Activated naive CD4-positive, alpha-beta T cell treated with anti-CD3 and anti-CD28 coated beads, Interleukin-2, amount 50 U/mL, for 24 hours (primary cell): ENCODE results near the gene MXD1.

Source experiments
- H3K27ac Mint-ChIP-seq: one replicate; pipeline ENCODE4 v1.8.0; 2021; ENCODE audit warnings: mild to moderate bottlenecking, mixed read lengths
- H3K27me3 Mint-ChIP-seq: one replicate; pipeline ENCODE4 v1.8.0; 2021; ENCODE audit warnings: mixed read lengths
- H3K36me3 Mint-ChIP-seq: one replicate; pipeline ENCODE4 v1.8.0; 2021; ENCODE audit warnings: mixed read lengths
- H3K4me1 Mint-ChIP-seq: one replicate; pipeline ENCODE4 v1.8.0; 2021; ENCODE audit warnings: mixed read lengths
- H3K4me3 Mint-ChIP-seq: one replicate; pipeline ENCODE4 v1.8.0; 2021; ENCODE audit warnings: mild to moderate bottlenecking, mixed read lengths
- H3K9me3 Mint-ChIP-seq: one replicate; pipeline ENCODE4 v1.8.0; 2021; ENCODE audit warnings: mixed read lengths

Gene MXD1

GRCh38 chr2:69959425-69959824, 44.5 kb downstream of the MXD1 start:
- no peak overlapping the region for H3K4me3 Mint-ChIP-seq
- no peak overlapping the region for H3K27ac Mint-ChIP-seq
- H3K27me3 Mint-ChIP-seq = no peaks in the 10 kb centered on the region
- H3K4me1 Mint-ChIP-seq = peaks cover under 1% of the 10 kb centered on the region
- no peaks in the 10 kb centered on the region for H3K36me3 Mint-ChIP-seq
- no peaks in the 10 kb centered on the region for H3K9me3 Mint-ChIP-seq

DNA sequence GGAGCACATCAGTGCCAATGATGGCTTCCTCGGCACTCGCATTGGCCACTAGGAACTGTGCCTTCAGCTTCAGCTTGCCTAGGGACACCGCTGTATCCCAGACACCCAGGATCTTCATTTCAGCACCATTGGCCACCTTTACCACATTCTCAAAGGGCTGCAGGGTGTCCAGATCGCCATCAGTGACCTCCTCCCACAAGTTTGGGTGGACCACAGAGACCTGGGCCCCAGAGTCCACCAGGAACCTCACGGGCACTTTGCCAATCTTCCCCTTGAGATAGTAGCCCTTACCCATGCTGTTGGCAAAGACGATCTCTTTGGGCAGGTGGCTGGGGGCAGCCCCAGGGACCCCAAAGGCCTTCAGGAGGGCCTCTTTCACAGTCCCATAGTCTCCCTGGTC, 45.9 kb downstream of the MXD1 start:
- Mint-ChIP-seq H3K27ac (no peak overlapping the region), H3K27me3 (no peaks in the 10 kb centered on the region), H3K4me3 (no peak overlapping the region), H3K9me3 (no peaks in the 10 kb centered on the region), H3K36me3 (no peaks in the 10 kb centered on the region), H3K4me1 (peaks cover 5% of the 10 kb centered on the region)

DNA sequence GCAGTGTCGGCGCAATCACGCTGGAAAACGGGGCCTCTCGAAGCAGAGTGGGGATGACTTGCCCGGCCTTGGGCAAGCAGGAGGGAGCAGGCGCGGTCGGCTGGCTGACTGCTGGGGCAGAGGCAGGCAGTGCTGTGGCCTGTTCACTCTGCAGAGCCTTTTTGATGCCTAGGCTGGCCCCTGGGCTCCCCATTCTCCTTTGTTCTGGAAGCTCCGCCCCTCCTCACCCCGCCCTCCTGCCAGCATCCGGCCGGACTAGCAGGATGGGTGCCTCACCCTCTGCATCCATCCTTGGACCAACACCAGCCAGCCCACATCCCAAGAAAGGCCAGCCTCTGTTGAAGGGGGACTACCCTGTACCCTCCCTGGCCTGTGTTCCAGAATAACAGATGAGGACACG, 46.6 kb downstream of the MXD1 start, which contains the start of gene ASPRV1:
TSS of gene ASPRV1 (minus strand) at position 136 of the 400 bp plus-strand sequence. CDS start 195 bp downstream, outside the sequence.
- no peak within 1 kb of the TSS for H3K4me3 Mint-ChIP-seq
- no peaks in the 10 kb centered on the region for H3K9me3 Mint-ChIP-seq
- no peaks in the 10 kb centered on the region for H3K36me3 Mint-ChIP-seq
- no peaks in the 10 kb centered on the region for H3K27me3 Mint-ChIP-seq
- H3K4me1 Mint-ChIP-seq = peaks cover 5% of the 10 kb centered on the region
- H3K27ac Mint-ChIP-seq = no peak within 1 kb of the TSS

- no peaks in the 10 kb centered on the region for H3K9me3 Mint-ChIP-seq
- no peaks in the 10 kb centered on the region for H3K36me3 Mint-ChIP-seq
- no peak overlapping the region for H3K27ac Mint-ChIP-seq
- peaks cover 5% of the 10 kb centered on the region for H3K4me1 Mint-ChIP-seq
- H3K4me3 Mint-ChIP-seq = no peak overlapping the region
- H3K27me3 Mint-ChIP-seq = no peaks in the 10 kb centered on the region
These were observed 48.2 kb downstream of the MXD1 start for GRCh38 chr2:69962986-69963730.

GRCh38 chr2:69964353-69964841, 49.5 kb downstream of the MXD1 start:
- no peak overlapping the region for H3K4me3 Mint-ChIP-seq
- H3K27ac Mint-ChIP-seq = no peak overlapping the region

GRCh38 chr2:69965756-69966445, 51.0 kb downstream of the MXD1 start:
- no peak overlapping the region for H3K4me3 Mint-ChIP-seq

More at GRCh38 chr2:69964353-69964841, 49.5 kb downstream of the MXD1 start:
- H3K4me1 Mint-ChIP-seq = peaks cover 5% of the 10 kb centered on the region
- no peaks in the 10 kb centered on the region for H3K9me3 Mint-ChIP-seq
- H3K36me3 Mint-ChIP-seq = no peaks in the 10 kb centered on the region
- no peaks in the 10 kb centered on the region for H3K27me3 Mint-ChIP-seq

DNA sequence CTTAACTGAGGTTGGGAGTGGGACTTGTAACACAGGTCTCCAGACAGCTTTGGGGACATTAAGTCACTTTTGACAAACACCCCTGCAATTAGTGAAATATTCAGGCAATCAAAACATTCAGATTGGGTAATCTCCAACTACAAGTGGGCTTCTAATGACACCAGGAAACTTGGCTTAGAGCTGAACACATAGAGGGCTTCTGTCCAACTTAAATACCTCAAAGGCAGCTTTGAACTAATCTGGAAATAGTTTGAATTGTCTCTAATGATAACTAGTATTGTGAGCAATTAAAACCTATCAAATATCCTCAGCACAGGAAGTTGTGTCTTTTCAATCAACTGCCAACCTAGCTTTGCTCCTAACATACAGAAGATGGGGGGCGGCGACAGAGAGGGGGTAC, 51.6 kb downstream of the MXD1 start:
- Mint-ChIP-seq H3K9me3 (no peaks in the 10 kb centered on the region), H3K36me3 (no peaks in the 10 kb centered on the region), H3K27ac (no peak overlapping the region), H3K27me3 (no peaks in the 10 kb centered on the region), H3K4me3 (no peak overlapping the region), H3K4me1 (peaks cover 5% of the 10 kb centered on the region)

More at GRCh38 chr2:69965756-69966445, 51.0 kb downstream of the MXD1 start:
- no peaks in the 10 kb centered on the region for H3K9me3 Mint-ChIP-seq
- H3K4me1 Mint-ChIP-seq = peaks cover 5% of the 10 kb centered on the region
- H3K27me3 Mint-ChIP-seq = no peaks in the 10 kb centered on the region
- H3K27ac Mint-ChIP-seq = no peak overlapping the region
- no peaks in the 10 kb centered on the region for H3K36me3 Mint-ChIP-seq

GRCh38 chr2:69968609-69969008, 53.7 kb downstream of the MXD1 start:
- no peak overlapping the region for H3K4me3 Mint-ChIP-seq
- no peaks in the 10 kb centered on the region for H3K27me3 Mint-ChIP-seq
- H3K4me1 Mint-ChIP-seq = peaks cover 5% of the 10 kb centered on the region
- H3K27ac Mint-ChIP-seq = no peak overlapping the region
- no peaks in the 10 kb centered on the region for H3K9me3 Mint-ChIP-seq
- peaks cover 1% of the 10 kb centered on the region for H3K36me3 Mint-ChIP-seq

DNA sequence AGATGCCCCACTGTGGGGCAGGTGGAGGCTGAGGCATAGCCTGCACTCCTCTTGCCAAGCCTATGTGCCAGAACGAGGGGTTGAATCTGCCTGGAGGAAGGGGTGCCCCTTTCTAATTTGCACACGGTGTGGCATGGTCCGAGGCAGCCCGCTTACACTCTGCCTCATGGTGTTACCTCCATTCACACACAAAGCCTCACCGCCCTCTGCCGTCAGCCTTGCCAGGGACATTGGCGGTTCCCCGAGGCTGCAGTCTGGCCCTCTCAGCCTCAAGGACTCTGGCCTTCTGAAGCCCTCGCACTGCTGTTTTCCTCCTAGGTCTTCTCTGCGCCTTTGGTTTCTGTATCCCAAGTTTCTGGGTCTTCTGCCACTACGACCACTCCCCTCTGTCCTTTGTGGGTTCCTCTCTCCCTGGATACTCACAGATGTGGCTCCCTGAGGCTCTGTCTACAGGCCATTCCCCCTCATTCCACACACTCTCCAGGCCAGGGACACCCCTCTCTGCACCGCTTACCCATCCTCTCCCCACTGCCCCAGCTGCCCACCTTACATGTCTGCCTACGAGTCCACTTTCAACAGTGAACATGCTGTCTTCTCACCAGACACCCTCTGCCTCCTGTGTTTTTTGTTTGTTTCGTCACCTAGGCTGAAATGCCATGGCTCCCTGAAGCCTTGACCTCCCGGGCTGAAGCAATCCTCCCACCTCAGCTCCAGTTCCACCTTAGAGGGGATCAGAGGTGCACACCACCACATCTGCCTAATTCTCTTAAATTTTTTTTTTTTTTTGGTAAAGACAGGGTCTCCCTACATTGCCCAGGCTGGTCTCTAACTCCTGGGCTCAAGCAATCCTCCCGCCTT, 54.4 kb downstream of the MXD1 start:
- Mint-ChIP-seq H3K4me3 (no peak overlapping the region), H3K27ac (no peak overlapping the region), H3K4me1 (peaks cover 5% of the 10 kb centered on the region), H3K9me3 (no peaks in the 10 kb centered on the region), H3K36me3 (peaks cover 1% of the 10 kb centered on the region), H3K27me3 (no peaks in the 10 kb centered on the region)

- peaks cover 1% of the 10 kb centered on the region for H3K36me3 Mint-ChIP-seq
- no peak overlapping the region for H3K4me3 Mint-ChIP-seq
- H3K4me1 Mint-ChIP-seq = no peaks in the 10 kb centered on the region
- no peaks in the 10 kb centered on the region for H3K27me3 Mint-ChIP-seq
- no peak overlapping the region for H3K27ac Mint-ChIP-seq
- no peaks in the 10 kb centered on the region for H3K9me3 Mint-ChIP-seq
These were observed 55.1 kb downstream of the MXD1 start for GRCh38 chr2:69969991-69970390.

DNA sequence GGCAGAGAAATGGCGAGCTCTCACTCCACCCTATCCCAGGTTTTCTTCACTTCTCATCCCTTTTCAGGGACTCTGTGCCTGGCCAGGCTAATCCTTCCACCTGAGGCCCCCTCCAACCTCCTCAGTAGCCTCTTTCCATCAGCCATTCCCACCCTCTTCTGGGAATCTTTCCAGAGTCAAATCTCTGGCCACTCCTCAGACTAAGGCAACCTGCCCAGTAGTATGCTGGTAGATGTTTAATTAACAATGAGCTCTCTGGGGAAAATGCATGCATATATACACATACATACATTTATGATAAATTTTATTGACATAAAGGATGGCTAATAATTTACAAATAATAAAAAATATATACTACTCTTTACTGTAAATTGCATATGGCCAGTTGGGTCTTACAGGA, 57.9 kb downstream of the MXD1 start:
- peaks cover 1% of the 10 kb centered on the region for H3K36me3 Mint-ChIP-seq
- H3K27ac Mint-ChIP-seq = no peak overlapping the region
- H3K4me3 Mint-ChIP-seq = no peak overlapping the region
- peaks cover 12% of the 10 kb centered on the region for H3K4me1 Mint-ChIP-seq
- no peaks in the 10 kb centered on the region for H3K9me3 Mint-ChIP-seq
- no peaks in the 10 kb centered on the region for H3K27me3 Mint-ChIP-seq

DNA sequence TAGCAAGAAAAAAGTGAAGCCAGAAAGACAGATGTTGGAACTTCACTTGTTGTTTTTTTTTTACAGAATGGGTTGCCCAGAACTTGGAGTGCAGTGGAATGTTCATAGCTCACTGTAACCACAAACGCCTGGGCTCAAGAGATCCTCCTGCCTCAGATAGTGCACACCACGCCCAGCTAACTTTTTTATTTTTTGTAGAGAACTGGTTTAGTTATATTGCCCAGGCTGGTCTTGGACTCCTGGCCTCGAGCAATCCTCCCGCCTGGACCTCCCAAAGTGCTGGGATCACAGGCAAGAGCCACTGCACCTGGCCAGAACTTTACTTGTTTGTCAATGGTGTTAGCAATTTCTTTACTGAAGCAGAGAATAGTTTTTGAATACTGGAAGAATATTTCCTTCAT, 58.4 kb downstream of the MXD1 start:
- Mint-ChIP-seq H3K27me3 (no peaks in the 10 kb centered on the region), H3K4me1 (peaks cover 12% of the 10 kb centered on the region), H3K27ac (no peak overlapping the region), H3K36me3 (peaks cover 1% of the 10 kb centered on the region), H3K9me3 (no peaks in the 10 kb centered on the region), H3K4me3 (no peak overlapping the region)

DNA sequence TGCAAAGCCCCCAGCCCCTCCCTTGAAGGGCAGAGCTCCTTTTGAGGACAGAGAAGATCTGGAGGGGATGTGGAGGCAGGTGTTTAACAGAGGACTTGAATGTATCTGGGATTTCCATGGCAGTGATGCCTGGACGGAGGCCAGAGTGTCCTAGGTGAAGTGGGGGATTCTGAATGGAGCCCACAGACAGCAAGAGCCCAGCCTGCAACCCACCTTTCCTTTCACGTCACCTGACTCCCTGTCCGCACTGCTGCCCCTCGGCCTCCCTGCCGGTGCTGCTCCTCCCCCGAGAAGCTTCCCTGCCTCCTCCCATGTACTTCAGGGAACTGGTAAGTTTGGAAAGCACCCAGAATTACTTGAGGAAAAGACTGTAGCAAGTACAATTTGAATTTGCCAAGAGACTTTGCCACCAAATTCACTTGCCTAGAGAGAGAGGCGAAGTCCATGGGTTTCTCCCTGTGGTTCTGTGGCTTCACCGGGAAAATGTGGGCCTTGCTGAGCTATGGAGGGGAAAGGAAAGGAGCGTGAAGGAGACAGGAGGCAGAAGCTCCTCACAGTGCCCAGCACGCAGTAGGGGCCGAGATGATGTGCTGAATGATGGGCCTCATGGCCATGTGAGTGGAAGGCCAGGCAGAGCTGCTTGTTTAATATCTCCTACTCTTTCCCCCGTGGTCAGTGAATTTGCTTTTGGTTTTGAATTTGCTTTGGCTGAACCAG, 60.4 kb downstream of the MXD1 start:
- Mint-ChIP-seq H3K27me3 (no peaks in the 10 kb centered on the region), H3K36me3 (peaks cover 1% of the 10 kb centered on the region), H3K4me1 (peaks cover 12% of the 10 kb centered on the region), H3K4me3 (no peak overlapping the region), H3K27ac (no peak overlapping the region), H3K9me3 (no peaks in the 10 kb centered on the region)

GRCh38 chr2:69975853-69976462, 61.0 kb downstream of the MXD1 start:
- H3K27me3 Mint-ChIP-seq = no peaks in the 10 kb centered on the region
- peaks cover 12% of the 10 kb centered on the region for H3K4me1 Mint-ChIP-seq
- no peaks in the 10 kb centered on the region for H3K9me3 Mint-ChIP-seq
- H3K36me3 Mint-ChIP-seq = peaks cover 1% of the 10 kb centered on the region
- H3K27ac Mint-ChIP-seq = no peak overlapping the region
- H3K4me3 Mint-ChIP-seq = no peak overlapping the region

- Mint-ChIP-seq H3K9me3 (no peaks in the 10 kb centered on the region), H3K4me3 (no peak overlapping the region), H3K27me3 (no peaks in the 10 kb centered on the region), H3K36me3 (peaks cover 1% of the 10 kb centered on the region), H3K27ac (no peak overlapping the region), H3K4me1 (peaks cover 12% of the 10 kb centered on the region)
These were observed 62.3 kb downstream of the MXD1 start for GRCh38 chr2:69977186-69977585.
